Endothelial cell of umbilical vein (primary cell): ENCODE data around the gene STX1A. TPM values are rescaled to one million over a fixed set of nuclear protein-coding genes. Genes with fewer than 3 reads are reported as not detected.

Source experiments
- Bru-seq: library from RNA; stranded (reverse); fragments of 400-500 nt; gene quantifications from one replicate; lab custom pipeline; 2021; lab: Mats Ljungman, UMichigan
- BruChase-seq, 2 experiments: library from RNA; stranded (reverse); fragments of 400-500 nt; gene quantifications; one replicate each; lab custom pipeline; 2021; lab: Mats Ljungman, UMichigan
- BruUV-seq: library from RNA; stranded (reverse); fragments of 400-500 nt; replicated peaks from 2 replicates; lab custom pipeline; 2021; lab: Mats Ljungman, UMichigan
- CTCF ChIA-PET: fragments of 300-600, 350-600 bp; sonication (Branson Sonifier 250); formaldehyde crosslinking; loops from one replicate; lab custom pipeline; 2021; ENCODE audit warnings: antibody characterized with exemption, inconsistent platforms; lab: Charles Lee
- POLR2A ChIA-PET: fragments of 300-600, 350-600 bp; sonication (Branson Sonifier 250); formaldehyde crosslinking; loops from one replicate; lab custom pipeline; 2021; ENCODE audit warnings: antibody characterized with exemption, inconsistent platforms; lab: Charles Lee
- DNase-seq: peaks from one replicate; pipeline ENCODE4 v3.0.0-alpha.2; 2011; ENCODE audit warnings: low read depth, low spot score
- FAIRE-seq: peaks from 2 replicates; lab custom pipeline; 2011; peaks lifted over from hg19 to GRCh38; lab: Jason Lieb, UNC
- H2AFZ ChIP-seq: 2 replicates; pipeline ENCODE4 v1.6.0; 2012; ENCODE audit warnings: low read depth, low read length, control low read depth, inconsistent platforms
- H3K27ac ChIP-seq: 2 replicates; pipeline ENCODE4 v1.5.1; 2011; ENCODE audit warnings: low read depth, mild to moderate bottlenecking, control low read depth, low read length, moderate library complexity; ENCODE audit not compliant: insufficient read depth
- H3K27me3 ChIP-seq, 2 experiments: 2 replicates each; pipeline versions ENCODE4 v1.6.0 to v1.6.1; 2011; ENCODE audit warnings: low read length in 2 of 2, mixed read lengths in 1 of 2; ENCODE audit not compliant: control insufficient read depth in 2 of 2, insufficient read depth in 2 of 2
- H3K36me3 ChIP-seq, 2 experiments: 2 replicates in 1 of 2; 3 replicates in 1 of 2; pipeline ENCODE4 v1.5.1; 2011; ENCODE audit warnings: low read length in 2 of 2, mild to moderate bottlenecking in 1 of 2, moderate library complexity in 1 of 2; ENCODE audit not compliant: control insufficient read depth in 2 of 2, insufficient read depth in 2 of 2; ENCODE audit errors: extremely low read depth in 1 of 2
- H3K4me1 ChIP-seq: 3 replicates; pipeline ENCODE4 v1.5.1; 2011; ENCODE audit warnings: mild to moderate bottlenecking, low read length; ENCODE audit not compliant: control insufficient read depth, insufficient read depth; ENCODE audit errors: extremely low read depth
- H3K4me2 ChIP-seq: 2 replicates; pipeline ENCODE4 v1.6.1; 2011; ENCODE audit warnings: low read length, control low read depth, mixed read lengths; ENCODE audit not compliant: insufficient read depth
- H3K4me3 ChIP-seq, 3 experiments: fragments of 200-600 bp in 1 of 3; sonication (generic), shearing (Covaris generic) in 1 of 3; replicated peaks in 1 of 3; 2 replicates each; pipeline ENCODE4 v1.5.1; 2011 to 2016; ENCODE audit warnings: control low read depth in 3 of 3, low read length in 3 of 3, mild to moderate bottlenecking in 2 of 3, inconsistent platforms in 1 of 3, low read depth in 1 of 3, moderate library complexity in 1 of 3; ENCODE audit not compliant: insufficient read depth in 1 of 3
- H3K79me2 ChIP-seq: 2 replicates; pipeline ENCODE4 v1.6.0; 2012; ENCODE audit warnings: low read length, inconsistent platforms; ENCODE audit not compliant: control insufficient read depth, insufficient read depth
- H3K9ac ChIP-seq: replicated peaks from 2 replicates; pipeline ENCODE3; 2011; ENCODE audit warnings: low read length, control low read depth; ENCODE audit not compliant: insufficient read depth; ENCODE audit errors: extremely low read depth
- H3K9me1 ChIP-seq: replicated peaks from 3 replicates; pipeline ENCODE4 v1.6.0; 2011; ENCODE audit warnings: mild to moderate bottlenecking, low read length; ENCODE audit not compliant: control insufficient read depth, insufficient read depth; ENCODE audit errors: extremely low read depth
- H3K9me3 ChIP-seq: replicated peaks from 2 replicates; pipeline ENCODE4 v1.5.1; 2012; ENCODE audit warnings: low read length, inconsistent platforms; ENCODE audit not compliant: control insufficient read depth, insufficient read depth
- H4K20me1 ChIP-seq: replicated peaks from 2 replicates; pipeline ENCODE3; 2011; ENCODE audit warnings: mild to moderate bottlenecking, low read length; ENCODE audit not compliant: control insufficient read depth, insufficient read depth; ENCODE audit errors: extremely low read depth
- CTCF ChIP-seq, 2 donors: IDR thresholded peaks; 1 replicate in 1 of 2; 2 replicates in 1 of 2; pipeline ENCODE4 v1.5.1; 2011; ENCODE audit warnings: low read length in 2 of 2, mild to moderate bottlenecking in 2 of 2, moderate library complexity in 2 of 2, control low read depth in 1 of 2, inconsistent platforms in 1 of 2, low read depth in 1 of 2; ENCODE audit not compliant: insufficient read depth in 1 of 2; ENCODE audit errors: extremely low read depth in 1 of 2
- JUN ChIP-seq: IDR thresholded peaks from 2 replicates; pipeline ENCODE4 v1.6.1; 2011; ENCODE audit warnings: borderline replicate concordance, low read depth; ENCODE audit not compliant: insufficient read length, insufficient read depth
- POLR2A ChIP-seq: IDR thresholded peaks from 2 replicates; pipeline ENCODE4 v1.6.1; 2012; ENCODE audit warnings: low read depth, mild to moderate bottlenecking, control low read depth, low read length
- POLR2AphosphoS5 ChIP-seq: IDR thresholded peaks from 2 replicates; pipeline ENCODE4 v1.6.1; 2012; ENCODE audit warnings: low read depth, mild to moderate bottlenecking, control low read depth, low read length, moderate library complexity; ENCODE audit not compliant: insufficient read depth
- dilution Hi-C: fragments of 300-500 bp; cut with MboI; formaldehyde crosslinking; loops from one replicate; pipeline ENCODE4 v1.15.0; 2019; ENCODE audit warnings: low sequenced_read_pairs; ENCODE audit not compliant: extremely low pct_ligation_motif_present
- intact Hi-C: fragments of 100-400 bp; cut with micrococcal nuclease; formaldehyde crosslinking; loops from one replicate; pipeline ENCODE4 v1.10.0; 2022
- long read RNA-seq: library from polyadenylated mRNA; stranded (forward); transcript quantifications from one replicate; pipeline ENCODE4 v2.0.0, GENCODE V29; 2021
- polyA minus RNA-seq, 3 experiments: library from RNA; depleted of rRNA, polyadenylated mRNA; stranded (reverse); fragments of >200 nt; gene quantifications; 1 replicate in 1 of 3; 2 replicates in 2 of 3; pipeline ENCODE4 v1.2.3, GENCODE V29; 2011
- polyA plus RNA-seq, 4 experiments: library from polyadenylated mRNA; depleted of rRNA in 3 of 4; stranded (reverse) in 3 of 4; unstranded in 1 of 4; fragments of >200 nt; gene quantifications; 2 replicates each; pipeline versions ENCODE4 v1.2.1 to v1.2.3, GENCODE V29; 2011 to 2012; ENCODE audit warnings: missing spikeins in 1 of 4
- total RNA-seq: library from RNA; stranded (reverse); gene quantifications from 2 replicates; pipeline ENCODE4 v1.2.3, GENCODE V29; 2021

The STX1A gene
- total RNA-seq, result 16.8 and 20.8 TPM in 2 replicates
- polyA plus RNA-seq, result 13.1 and 16.0 TPM in 2 replicates
- 10.3 and 11.8 TPM in 2 replicates for polyA plus RNA-seq (2011; cell fraction: cytosol; rRNA removed)
- polyA plus RNA-seq (2011; cell fraction: nucleus; rRNA removed), result 70.2 and 73.5 TPM in 2 replicates
- 20.8 and 23.1 TPM in 2 replicates for polyA plus RNA-seq (2012)
- 13.4 and 21.7 TPM in 2 replicates for polyA minus RNA-seq
- polyA minus RNA-seq (2011; cell fraction: cytosol; rRNA and poly(A)+ RNA removed), result 5.7 TPM
- 14.1 and 16.5 TPM in 2 replicates for polyA minus RNA-seq (2011; cell fraction: nucleus; rRNA and poly(A)+ RNA removed)
- Bru-seq, nascent RNA, result percentile 53 among the genes with signal in this experiment
- BruChase-seq, experiment 1, labeled RNA remaining after a 6-hour chase, result percentile 74 among the genes with signal in this experiment
- percentile 71 among the genes with signal in this experiment for BruChase-seq, experiment 2, labeled RNA remaining after a 2-hour chase
- long read RNA-seq, partial matches to known transcripts, result 1 of 18 reads
- long read RNA-seq, other reads (novel, unspliced or antisense), result 16 of 18 reads

DNA sequence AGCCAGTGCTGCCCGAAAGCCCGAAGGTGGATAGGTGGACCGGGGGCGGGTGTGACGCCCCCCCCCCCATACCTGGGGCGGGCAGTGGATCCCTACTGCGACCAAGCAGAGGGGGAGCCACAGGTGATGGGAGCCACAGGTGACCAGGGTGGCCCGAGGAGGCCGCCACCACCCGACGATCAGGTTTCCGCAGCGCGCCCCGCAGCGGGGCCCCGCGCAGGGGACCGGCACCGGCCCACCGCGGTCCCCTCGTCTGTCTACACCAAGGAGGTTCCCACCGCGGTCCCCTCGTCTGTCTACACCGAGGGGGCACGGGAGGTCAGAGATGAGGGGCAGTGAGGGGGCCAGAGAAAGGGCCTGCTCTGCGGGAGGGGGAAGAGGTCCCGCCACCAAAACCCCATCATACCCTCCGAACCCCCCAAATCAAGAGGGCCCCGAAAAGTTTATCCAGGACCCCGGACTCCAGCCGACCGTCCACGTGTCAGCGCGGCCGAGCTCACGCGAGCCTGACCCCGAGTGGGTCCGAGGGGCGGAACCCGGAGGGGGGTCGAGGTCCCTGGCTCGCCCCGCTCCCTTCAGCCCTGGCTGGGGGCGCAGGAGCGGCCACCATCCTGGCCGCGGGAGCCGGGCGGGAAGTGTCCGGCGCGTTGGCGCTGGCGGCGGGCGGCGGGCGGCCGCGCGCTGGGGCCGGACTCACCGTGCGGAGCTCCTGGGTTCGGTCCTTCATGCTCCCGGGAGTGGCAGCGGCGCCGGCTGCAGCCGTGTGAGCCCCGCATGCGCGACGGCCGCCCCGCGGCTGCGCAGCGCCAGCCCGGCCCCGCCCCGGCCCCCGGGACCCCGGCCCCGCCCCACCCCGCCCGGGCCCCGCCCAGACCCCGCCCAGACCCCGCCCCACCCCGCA lies at the start of gene STX1A:
Gene STX1A (minus strand): TSS at position 765 of the 901 bp plus-strand sequence. CDS start 38 bp downstream, at position 727.
- dilution Hi-C loops, result no loop called here
- POLR2A ChIA-PET, result interaction anchor here (0.7 kb wide), 1 partner anchor 15 kb away, joined by 3 read pairs; no protein-coding TSS in a partner anchor
- TSS peak; percentile 61 for BruUV-seq

More for the DNA sequence above, at the start of gene STX1A:
- H2AFZ ChIP-seq, result no peak within 1 kb of the TSS
- H3K4me2 ChIP-seq, result peak within 1 kb of the TSS; percentile 48
- H3K27ac ChIP-seq, result peak within 1 kb of the TSS; percentile 98
- no peaks in the 10 kb centered on the region for H3K9me1 ChIP-seq
- peak within 1 kb of the TSS; percentile 42 to 66 (median 57) for H3K4me3 ChIP-seq
- peaks cover 35% of the 10 kb centered on the region for H3K4me1 ChIP-seq
- no peaks in the 10 kb centered on the region for H4K20me1 ChIP-seq
- DNase-seq (peak; percentile 55), FAIRE-seq (peak; percentile 42)
- peaks cover 32% of the 10 kb centered on the region for H3K79me2 ChIP-seq
- no peaks in the 10 kb centered on the region for H3K36me3 ChIP-seq
- intact Hi-C loops, result loop anchor here (1.0 kb wide), 3 partner anchors 12 to 132 kb away; partner anchors contain the start of genes BUD23 and DNAJC30
- H3K9me3 ChIP-seq, result no peaks in the 10 kb centered on the region
- H3K27me3 ChIP-seq, result no peaks in the 10 kb centered on the region
- TF ChIP-seq POLR2A (peak; percentile 77), JUN (no peak), POLR2AphosphoS5 (peak; percentile 76), CTCF (IDR thresholded peaks at IDR 0.05; ENCODE audit: extremely low read depth in 1 of 2, insufficient read depth in 1 of 2, low read depth in 1 of 2, low read length in 2 of 2) (no peak)
- peak within 1 kb of the TSS; percentile 77 for H3K9ac ChIP-seq
- CTCF ChIA-PET, result interaction anchor here (1.0 to 8.6 kb wide), 4 partner anchors 13 to 108 kb away, joined by 3 to 270 read pairs (median 4); no protein-coding TSS in a partner anchor
